BLaER1 (cell line): ENCODE results near the gene IGDCC3.
A peak's percentile ranks its signal among the peaks of the same experiment; 100 is the strongest.

ENCODE experiments used
- H3K27ac ChIP-seq: shearing (Covaris generic); formaldehyde crosslinking; 2 replicates; pipeline ENCODE4 v1.8.1; 2022
- H3K27me3 ChIP-seq: shearing (Covaris generic); formaldehyde crosslinking; 2 replicates; pipeline ENCODE4 v1.8.1; 2022
- H3K36me3 ChIP-seq: shearing (Covaris generic); formaldehyde crosslinking; 2 replicates; pipeline ENCODE4 v1.8.1; 2022
- H3K4me1 ChIP-seq: shearing (Covaris generic); formaldehyde crosslinking; 2 replicates; pipeline ENCODE4 v1.8.1; 2022
- H3K4me2 ChIP-seq: shearing (Covaris generic); formaldehyde crosslinking; 2 replicates; pipeline ENCODE4 v1.8.1; 2022
- H3K4me3 ChIP-seq: shearing (Covaris generic); formaldehyde crosslinking; 2 replicates; pipeline ENCODE4 v1.8.1; 2022
- H3K9ac ChIP-seq: shearing (Covaris generic); formaldehyde crosslinking; 2 replicates; pipeline ENCODE4 v1.8.1; 2022
- H3K9me3 ChIP-seq: shearing (Covaris generic); formaldehyde crosslinking; 2 replicates; pipeline ENCODE4 v1.8.1; 2022
- H4K20me1 ChIP-seq: shearing (Covaris generic); formaldehyde crosslinking; 2 replicates; pipeline ENCODE4 v1.8.1; 2022
- Cebpa-rat ChIP-seq: shearing (Covaris generic); IDR thresholded peaks from 2 replicates; pipeline ENCODE4 v1.8.1; 2022

Gene IGDCC3

GRCh38 chr15:65377976-65378366 is at the start of gene IGDCC3:
IGDCC3 (minus strand) TSS chr15:65378002; CDS start chr15:65377788, 214 bp downstream.
- Histone ChIP-seq H3K4me3 (peak within 1 kb of the TSS; percentile 71), H3K9ac (peak within 1 kb of the TSS; percentile 3; the same call in 1 of the 2 replicates), H3K27me3 (peaks cover 81% of the 10 kb centered on the region), H4K20me1 (peaks cover 56% of the 10 kb centered on the region), H3K36me3 (no peaks in the 10 kb centered on the region), H3K4me2 (peak within 1 kb of the TSS; percentile 96), H3K9me3 (no peaks in the 10 kb centered on the region), H3K4me1 (peaks cover 27% of the 10 kb centered on the region), H3K27ac (no peak within 1 kb of the TSS)
- TF ChIP-seq Cebpa-rat, result no peak

GRCh38 chr15:65426216-65426853 is 48.5 kb upstream of the IGDCC3 start:
- H3K9ac ChIP-seq, result no peak overlapping the region
- H3K36me3 ChIP-seq, result no peaks in the 10 kb centered on the region
- peaks cover 13% of the 10 kb centered on the region for H3K4me1 ChIP-seq
- no peak overlapping the region for H3K27ac ChIP-seq
- no peaks in the 10 kb centered on the region for H3K9me3 ChIP-seq
- no peak overlapping the region for H3K4me3 ChIP-seq
- H3K4me2 ChIP-seq, result no peak overlapping the region
- H3K27me3 ChIP-seq, result peaks cover 35% of the 10 kb centered on the region
- no peak for TF ChIP-seq Cebpa-rat
- peaks cover 20% of the 10 kb centered on the region for H4K20me1 ChIP-seq

GRCh38 chr15:65424683-65425082 is 46.9 kb upstream of the IGDCC3 start:
- no peaks in the 10 kb centered on the region for H3K36me3 ChIP-seq
- peaks cover 24% of the 10 kb centered on the region for H3K4me1 ChIP-seq
- no peak for TF ChIP-seq Cebpa-rat
- H4K20me1 ChIP-seq, result peaks cover 20% of the 10 kb centered on the region
- no peak overlapping the region for H3K4me3 ChIP-seq
- no peak overlapping the region for H3K9ac ChIP-seq
- peaks cover 52% of the 10 kb centered on the region for H3K27me3 ChIP-seq
- no peak overlapping the region for H3K27ac ChIP-seq
- no peaks in the 10 kb centered on the region for H3K9me3 ChIP-seq
- no peak overlapping the region for H3K4me2 ChIP-seq

GRCh38 chr15:65423976-65424679 is 46.3 kb upstream of the IGDCC3 start:
- peaks cover 20% of the 10 kb centered on the region for H4K20me1 ChIP-seq
- TF ChIP-seq Cebpa-rat, result no peak
- H3K4me3 ChIP-seq, result no peak overlapping the region
- H3K36me3 ChIP-seq, result no peaks in the 10 kb centered on the region
- H3K9me3 ChIP-seq, result no peaks in the 10 kb centered on the region
- H3K9ac ChIP-seq, result no peak overlapping the region
- peaks cover 55% of the 10 kb centered on the region for H3K27me3 ChIP-seq
- H3K27ac ChIP-seq, result no peak overlapping the region
- H3K4me1 ChIP-seq, result peaks cover 24% of the 10 kb centered on the region
- H3K4me2 ChIP-seq, result no peak overlapping the region

GRCh38 chr15:65423150-65423975 is 45.6 kb upstream of the IGDCC3 start:
- Histone ChIP-seq H3K27me3 (peaks cover 55% of the 10 kb centered on the region), H3K4me3 (0 out of 2 replicates have a peak overlapping the region, but pooled peaks have one; percentile 58), H3K36me3 (no peaks in the 10 kb centered on the region), H3K4me1 (peaks cover 24% of the 10 kb centered on the region), H3K9ac (no peak overlapping the region), H3K9me3 (no peaks in the 10 kb centered on the region), H4K20me1 (peaks cover 20% of the 10 kb centered on the region), H3K4me2 (no peak overlapping the region), H3K27ac (no peak overlapping the region)
- TF ChIP-seq Cebpa-rat, result no peak

- H3K4me2 ChIP-seq, result peak overlapping the region; percentile 94
- no peak overlapping the region for H3K9ac ChIP-seq
- no peaks in the 10 kb centered on the region for H3K36me3 ChIP-seq
- H3K27me3 ChIP-seq, result peaks cover 55% of the 10 kb centered on the region
- no peak overlapping the region for H3K27ac ChIP-seq
- peaks cover 20% of the 10 kb centered on the region for H4K20me1 ChIP-seq
- TF ChIP-seq Cebpa-rat, result no peak
- no peaks in the 10 kb centered on the region for H3K9me3 ChIP-seq
- H3K4me1 ChIP-seq, result peaks cover 24% of the 10 kb centered on the region
- H3K4me3 ChIP-seq, result peak overlapping the region; percentile 58
Measured at GRCh38 chr15:65421360-65422215, 43.8 kb upstream of the IGDCC3 start.

GRCh38 chr15:65420975-65421359 is 43.2 kb upstream of the IGDCC3 start:
- Histone ChIP-seq H3K36me3 (no peaks in the 10 kb centered on the region), H3K4me2 (peak overlapping the region; percentile 94), H3K4me1 (peaks cover 24% of the 10 kb centered on the region), H3K27me3 (peaks cover 55% of the 10 kb centered on the region), H3K4me3 (peak overlapping the region; percentile 58), H4K20me1 (peaks cover 20% of the 10 kb centered on the region), H3K9ac (no peak overlapping the region), H3K9me3 (no peaks in the 10 kb centered on the region), H3K27ac (no peak overlapping the region)
- TF ChIP-seq Cebpa-rat, result no peak

GRCh38 chr15:65418596-65418995 is 40.8 kb upstream of the IGDCC3 start:
- no peak overlapping the region for H3K4me3 ChIP-seq
- H3K27me3 ChIP-seq, result peaks cover 43% of the 10 kb centered on the region
- TF ChIP-seq Cebpa-rat, result no peak
- H3K4me1 ChIP-seq, result peaks cover 24% of the 10 kb centered on the region
- no peaks in the 10 kb centered on the region for H3K9me3 ChIP-seq
- no peaks in the 10 kb centered on the region for H3K36me3 ChIP-seq
- no peak overlapping the region for H3K9ac ChIP-seq
- H3K27ac ChIP-seq, result no peak overlapping the region
- no peak overlapping the region for H3K4me2 ChIP-seq
- H4K20me1 ChIP-seq, result peaks cover 16% of the 10 kb centered on the region

- no peaks in the 10 kb centered on the region for H3K36me3 ChIP-seq
- TF ChIP-seq Cebpa-rat, result no peak
- peaks cover 26% of the 10 kb centered on the region for H3K27me3 ChIP-seq
- no peak overlapping the region for H3K4me2 ChIP-seq
- H3K9me3 ChIP-seq, result no peaks in the 10 kb centered on the region
- no peak overlapping the region for H3K4me3 ChIP-seq
- H3K27ac ChIP-seq, result no peak overlapping the region
- H3K9ac ChIP-seq, result no peak overlapping the region
- H3K4me1 ChIP-seq, result peaks cover 17% of the 10 kb centered on the region
- H4K20me1 ChIP-seq, result peaks cover 2% of the 10 kb centered on the region; the same call in 1 of the 2 replicates
Measured at GRCh38 chr15:65416845-65417416, 39.1 kb upstream of the IGDCC3 start.
